Iris pigment epithelial cell (primary cell): ENCODE data around the gene ZNF486.
A peak's percentile ranks its signal among the peaks of the same experiment; 100 is the strongest.
"Not testable (repeated sequence)": the region's sequence is repeated elsewhere in the genome, so short reads cannot be mapped to it uniquely, and the experiment has no call there.

ENCODE experiments used
- DNase-seq: peaks from one replicate; pipeline ENCODE4 v3.0.0-alpha.2; 2011; ENCODE audit warnings: low read depth

ZNF486 gene

DNA sequence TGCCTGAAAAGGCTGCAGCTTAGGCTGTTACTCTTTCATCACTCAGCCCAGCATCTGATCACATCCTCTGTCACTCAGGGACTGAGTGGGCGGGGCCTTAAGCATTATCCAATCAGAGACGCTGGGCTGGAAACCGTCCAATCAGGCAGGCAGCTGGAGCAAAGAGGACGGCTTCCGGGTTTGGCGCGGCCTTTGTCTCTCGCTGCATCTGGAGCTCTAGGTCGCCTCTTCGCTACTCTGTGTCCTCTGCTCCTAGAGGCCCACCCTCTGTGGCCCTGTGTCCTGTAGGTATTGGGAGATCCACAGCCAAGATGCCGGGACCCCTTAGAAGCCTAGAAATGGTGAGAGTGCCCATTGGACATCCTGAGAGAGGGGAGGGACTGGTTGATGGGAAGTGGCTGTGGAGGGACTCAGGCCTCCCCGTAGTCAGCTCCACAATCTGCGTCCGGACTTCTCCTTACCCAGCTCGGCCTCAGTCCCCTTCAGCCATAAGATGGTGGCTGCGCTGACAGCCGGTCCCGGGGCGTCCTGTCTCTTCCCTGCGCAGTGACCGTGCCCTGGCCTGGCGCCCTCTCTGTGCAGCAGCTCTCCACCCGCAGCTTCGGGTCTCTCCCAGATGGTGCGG, at the start of gene ZNF486:
Gene ZNF486 (plus strand): TSS at position 195 of the 625 bp plus-strand sequence. CDS start 117 bp downstream, at position 312.
- DNase-seq: peak; percentile 97

DNA sequence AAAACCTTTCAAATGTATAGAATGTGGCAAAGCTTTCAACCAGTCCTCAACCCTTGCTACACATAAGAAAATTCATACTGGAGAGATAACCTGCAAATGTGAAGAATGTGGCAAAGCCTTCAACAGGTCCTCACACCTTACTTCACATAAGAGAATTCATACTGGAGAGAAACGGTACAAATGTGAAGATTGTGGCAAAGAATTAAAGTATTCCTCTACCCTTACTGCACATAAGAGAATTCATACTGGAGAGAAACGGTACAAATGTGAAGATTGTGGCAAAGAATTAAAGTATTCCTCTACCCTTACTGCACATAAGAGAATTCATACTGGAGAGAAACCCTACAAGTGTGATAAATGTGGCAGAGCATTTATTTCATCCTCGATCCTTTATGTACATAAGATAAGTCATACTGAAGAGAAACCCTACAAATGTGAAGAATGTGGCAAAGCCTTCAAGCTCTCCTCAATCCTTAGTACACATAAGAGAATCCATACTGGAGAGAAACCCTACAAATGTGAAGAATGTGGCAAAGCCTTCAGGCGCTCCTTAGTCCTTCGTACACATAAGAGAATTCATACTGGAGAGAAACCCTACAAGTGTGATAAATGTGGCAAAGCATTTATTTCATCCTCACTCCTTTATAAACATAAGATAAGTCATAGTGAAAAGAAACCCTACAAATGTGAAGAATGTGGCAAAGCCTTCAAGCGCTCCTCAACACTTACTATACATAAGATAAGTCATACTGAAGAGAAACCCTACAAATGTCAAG, 48.8 kb upstream of the ZNF486 start:
- DNase-seq: not testable (repeated sequence)

DNA sequence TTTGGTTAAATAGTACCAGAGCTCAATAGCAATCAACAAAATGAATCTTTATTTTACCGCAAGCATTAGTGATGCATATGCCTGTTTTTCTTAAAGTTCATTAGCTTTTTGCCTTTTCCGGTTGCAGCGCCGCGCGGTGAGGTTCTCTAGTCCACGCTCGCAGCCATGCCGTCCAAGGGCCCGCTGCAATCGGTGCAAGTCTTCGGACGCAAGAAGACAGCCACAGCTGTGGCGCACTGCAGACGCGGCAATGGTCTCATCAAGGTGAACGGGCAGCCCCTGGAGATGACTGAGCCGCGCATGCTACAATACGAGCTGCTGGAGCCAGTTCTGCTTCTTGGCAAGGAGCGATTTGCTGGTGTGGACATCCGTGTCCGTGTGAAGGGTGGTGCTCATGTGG, 42.1 kb upstream of the ZNF486 start:
- no peak for DNase-seq

DNA sequence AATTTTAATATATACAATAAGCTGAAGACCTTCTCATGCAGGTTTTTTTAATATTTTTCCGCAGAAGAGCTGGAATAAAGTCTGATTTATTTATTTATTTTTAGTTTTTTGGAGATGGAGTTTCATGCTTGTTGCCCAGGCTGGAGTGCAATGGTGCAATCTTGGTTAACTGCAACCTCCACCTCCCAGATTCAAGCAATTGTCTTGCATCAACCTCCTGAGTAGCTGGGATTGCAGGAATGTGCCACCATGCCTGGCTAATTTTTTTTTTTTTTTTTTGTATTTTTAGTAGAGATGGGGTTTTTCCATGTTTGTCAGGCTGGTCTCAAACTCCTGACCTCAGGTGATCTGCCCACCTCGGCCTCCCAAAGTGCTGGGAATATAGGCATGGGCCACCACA, 34.1 kb upstream of the ZNF486 start:
- DNase-seq: not testable (repeated sequence)

DNA sequence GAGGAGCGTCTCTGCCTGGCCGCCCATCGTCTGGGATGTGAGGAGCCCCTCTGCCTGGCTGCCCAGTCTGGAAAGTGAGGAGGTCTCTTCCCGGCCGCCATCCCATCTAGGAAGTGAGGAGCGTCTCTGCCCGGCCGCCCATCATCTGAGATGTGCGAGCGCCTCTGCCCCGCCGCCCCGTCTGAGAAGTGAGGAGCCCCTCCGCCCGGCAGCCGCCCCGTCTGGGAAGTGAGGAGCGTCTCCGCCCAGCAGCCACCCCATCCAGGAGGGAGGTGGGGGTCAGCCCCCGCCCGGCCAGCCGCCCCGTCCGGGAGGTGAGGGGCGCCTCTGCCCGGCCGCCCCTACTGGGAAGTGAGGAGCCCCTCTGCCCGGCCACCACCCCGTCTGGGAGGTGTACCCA, 29.3 kb upstream of the ZNF486 start:
- not testable (repeated sequence) for DNase-seq

GRCh38 chr19:20151617-20152145, 15.3 kb upstream of the ZNF486 start:
- DNase-seq: no peak

DNA sequence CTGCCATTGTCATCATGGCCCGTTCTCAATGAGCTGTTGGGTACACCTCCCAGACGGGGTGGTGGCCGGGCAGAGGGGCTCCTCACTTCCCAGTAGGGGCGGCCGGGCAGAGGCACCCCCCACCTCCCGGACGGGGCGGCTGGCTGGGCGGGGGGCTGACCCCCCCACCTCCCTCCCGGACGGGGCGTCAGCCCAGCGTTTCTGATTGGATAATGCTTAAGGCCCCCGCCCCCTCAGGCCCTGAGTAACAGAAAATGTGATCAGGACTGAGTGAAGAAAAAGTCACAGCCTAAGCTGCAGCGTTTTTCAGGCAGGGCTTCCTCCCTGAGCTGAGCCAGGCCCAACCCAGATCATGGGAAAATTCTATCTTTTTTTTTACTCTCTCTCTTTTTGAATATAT, 14.5 kb upstream of the ZNF486 start:
- peak; percentile 36 for DNase-seq

- DNase-seq: peak; percentile 9
These were observed 13.7 kb upstream of the ZNF486 start for GRCh38 chr19:20153281-20153680.

GRCh38 chr19:20154636-20155035, 12.4 kb upstream of the ZNF486 start:
- no peak for DNase-seq

DNA sequence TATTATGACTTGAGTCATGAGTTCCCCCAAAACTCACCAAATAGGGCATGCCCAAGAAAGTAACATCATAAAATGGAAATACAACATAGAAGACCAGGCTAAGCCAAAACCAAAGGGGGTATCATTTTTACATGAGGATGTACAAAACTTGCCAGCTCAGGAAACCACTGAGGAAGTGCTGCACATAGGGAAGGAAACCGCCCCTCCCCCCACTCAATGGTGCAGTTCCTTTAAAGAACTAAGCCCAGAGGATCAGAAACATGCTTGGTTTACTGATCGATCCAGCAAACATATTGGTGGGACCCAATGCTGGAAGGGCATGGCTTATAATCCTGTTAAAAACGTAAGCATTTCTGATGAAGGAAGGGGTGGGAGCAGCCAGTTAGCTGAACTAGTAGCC, 4.2 kb upstream of the ZNF486 start:
- DNase-seq: no peak

DNA sequence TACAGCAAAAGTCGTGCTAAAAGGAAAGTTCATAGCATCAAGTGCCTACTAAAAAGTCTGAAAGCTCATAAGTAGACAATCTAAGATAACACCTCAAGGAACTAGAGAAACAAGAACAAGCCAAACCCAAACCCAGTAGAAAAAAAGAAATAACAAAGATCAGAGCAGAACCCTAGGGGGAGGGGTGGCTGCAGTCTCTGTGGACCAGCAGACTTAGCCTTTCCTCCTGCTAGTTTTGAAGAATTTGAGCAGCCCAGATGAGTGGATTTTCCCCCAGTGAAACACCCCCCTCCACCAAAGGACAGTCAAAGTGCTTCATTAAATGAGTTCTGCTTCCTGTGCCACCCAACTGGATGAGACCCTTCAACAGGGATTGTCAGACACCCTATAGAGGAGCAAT, 2.6 kb upstream of the ZNF486 start:
- DNase-seq: no peak

DNA sequence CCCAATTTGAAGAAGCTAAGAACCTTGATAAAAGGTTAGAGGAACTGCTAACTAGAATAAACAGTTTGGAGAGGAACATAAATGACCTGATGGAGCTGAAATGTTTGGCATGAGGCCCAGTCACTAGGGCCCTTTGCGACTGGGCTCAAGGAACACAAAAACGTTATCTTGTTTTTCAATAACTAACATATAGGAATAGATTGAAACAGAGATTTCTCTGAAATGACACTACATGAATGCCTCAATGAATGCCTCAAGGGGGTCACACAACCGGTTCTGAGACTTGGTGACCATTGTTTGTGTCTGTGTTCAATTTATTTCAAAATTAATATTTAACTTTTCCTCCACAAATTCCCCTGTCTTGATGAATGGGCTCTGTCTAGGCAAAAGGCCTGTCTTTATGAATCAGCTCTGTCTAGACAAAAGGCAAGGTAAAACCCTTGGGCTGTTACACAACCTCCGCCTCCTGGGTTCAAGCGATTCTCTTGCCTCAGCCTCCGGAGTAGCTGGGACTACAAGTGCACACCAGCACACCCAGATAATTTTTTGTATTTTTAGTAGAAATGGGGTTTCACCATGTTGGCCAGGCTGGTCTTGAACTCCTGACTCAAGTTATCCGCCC, 932 bp upstream of the ZNF486 start:
- DNase-seq: no peak

GRCh38 chr19:20167651-20168122, 673 bp downstream of the ZNF486 start:
- DNase-seq: peak; percentile 76

- no peak for DNase-seq
These were observed 4.3 kb downstream of the ZNF486 start for GRCh38 chr19:20171285-20171684.

DNA sequence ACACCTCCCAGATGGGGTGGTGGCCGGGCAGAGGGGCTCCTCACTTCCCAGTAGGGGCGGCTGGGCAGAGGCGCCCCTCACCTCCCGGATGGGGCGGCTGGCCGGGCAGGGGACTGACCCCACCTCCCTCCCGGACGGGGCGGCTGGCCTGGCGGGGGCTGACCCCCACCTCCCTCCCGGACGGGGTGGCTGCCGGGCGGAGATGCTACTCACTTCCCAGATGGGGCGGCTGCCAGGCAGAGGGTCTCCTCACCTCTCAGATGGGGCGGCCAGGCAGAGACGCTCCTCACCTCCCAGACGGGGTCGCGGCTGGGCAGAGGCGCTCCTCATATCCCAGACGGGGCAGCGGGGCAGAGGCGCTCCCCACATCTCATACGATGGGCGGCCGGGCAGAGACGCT, 8.8 kb downstream of the ZNF486 start:
- DNase-seq: not testable (repeated sequence)

DNA sequence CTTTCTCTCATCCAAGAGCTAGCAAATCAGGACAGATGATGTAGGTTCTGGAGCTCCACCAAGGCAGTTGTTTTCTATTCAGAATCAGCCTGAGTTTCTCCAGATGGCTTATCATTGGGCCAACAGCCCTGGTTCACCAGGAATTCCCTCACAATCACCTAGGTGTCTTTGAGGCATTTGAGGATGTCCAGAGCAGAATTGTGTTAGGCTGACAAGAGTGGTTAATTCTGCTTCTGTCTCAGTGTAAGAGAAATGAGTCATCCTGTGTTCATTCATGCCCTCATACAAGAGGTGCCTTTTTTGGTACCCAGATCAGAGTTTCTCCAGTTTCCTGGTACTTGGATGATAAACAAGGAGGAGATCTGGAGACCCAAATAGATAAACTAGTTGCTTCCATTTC, 12.9 kb downstream of the ZNF486 start:
- peak; percentile 24 for DNase-seq

- DNase-seq: no peak
These were observed 15.3 kb downstream of the ZNF486 start for GRCh38 chr19:20182222-20182785.

GRCh38 chr19:20186174-20186573, 19.2 kb downstream of the ZNF486 start:
- no peak for DNase-seq

GRCh38 chr19:20197747-20198146, 30.7 kb downstream of the ZNF486 start:
- DNase-seq: no peak

- DNase-seq: no peak
These were observed 42.0 kb downstream of the ZNF486 start for GRCh38 chr19:20209051-20209450.

DNA sequence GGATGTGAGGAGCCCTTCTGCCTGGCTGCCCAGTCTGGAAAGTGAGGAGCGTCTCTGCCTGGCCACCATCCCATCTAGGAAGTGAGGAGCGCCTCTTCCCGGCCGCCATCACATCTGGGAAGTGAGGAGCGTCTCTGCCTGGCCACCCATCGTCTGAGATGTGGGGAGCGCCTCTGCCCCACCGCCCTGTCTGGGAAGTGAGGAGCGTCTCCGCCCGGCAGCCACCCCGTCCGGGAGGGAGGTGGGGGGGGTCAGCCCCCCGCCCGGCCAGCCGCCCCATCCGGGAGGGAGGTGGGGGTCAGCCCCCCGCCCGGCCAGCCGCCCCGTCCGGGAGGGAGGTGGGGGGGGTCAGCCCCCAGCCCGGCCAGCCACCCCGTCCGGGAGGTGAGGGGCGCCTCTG, 47.4 kb downstream of the ZNF486 start:
- not testable (repeated sequence) for DNase-seq

DNA sequence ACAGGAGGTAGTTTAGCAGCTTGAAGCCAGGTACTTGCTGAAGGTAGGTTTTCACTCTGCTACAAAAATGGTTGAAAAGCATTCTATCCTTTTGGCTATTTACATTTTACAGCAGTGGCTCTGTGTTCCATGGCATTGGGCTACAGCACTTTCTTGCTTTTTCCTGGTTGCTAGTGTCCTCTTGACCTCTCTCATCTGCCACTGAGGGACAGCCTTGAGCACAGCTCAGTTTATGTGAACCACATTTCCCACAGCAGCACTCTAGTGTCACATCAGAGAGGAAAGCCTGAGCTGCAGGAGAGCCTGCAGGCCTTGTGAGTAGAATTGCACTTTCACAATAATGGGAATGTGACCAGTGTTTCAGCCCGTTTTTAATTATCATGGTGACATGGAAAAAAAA, 54.6 kb downstream of the ZNF486 start:
- not testable (repeated sequence) for DNase-seq
